Measurements from ENCODE around the gene CRACR2A.

CRACR2A gene

DNA sequence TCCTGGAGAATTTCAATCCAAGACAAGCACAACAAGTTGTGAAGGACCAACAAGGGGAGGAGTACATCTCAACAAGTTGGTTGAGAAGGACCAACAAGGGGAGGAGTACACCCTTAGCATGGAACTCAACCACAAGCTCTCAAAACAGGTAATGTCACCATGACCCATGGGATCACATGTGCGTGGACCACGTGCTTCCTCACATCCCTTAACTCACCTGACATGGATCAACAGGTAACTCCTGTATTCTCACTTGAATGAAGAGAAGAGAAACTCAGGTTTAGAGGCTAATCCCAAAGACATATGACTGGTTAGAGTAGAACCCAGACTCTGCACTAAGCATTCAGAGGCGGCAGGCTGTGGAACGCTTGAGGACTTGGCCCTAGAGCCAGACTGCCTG, 6.2 kb downstream of the CRACR2A start:
- no peak for DNase-seq (ENCODE audit: low read depth)
- no peak overlapping the region for H3K4me3 ChIP-seq (ENCODE audit: low read depth, low read length)
- TF ChIP-seq, protein P1, sequence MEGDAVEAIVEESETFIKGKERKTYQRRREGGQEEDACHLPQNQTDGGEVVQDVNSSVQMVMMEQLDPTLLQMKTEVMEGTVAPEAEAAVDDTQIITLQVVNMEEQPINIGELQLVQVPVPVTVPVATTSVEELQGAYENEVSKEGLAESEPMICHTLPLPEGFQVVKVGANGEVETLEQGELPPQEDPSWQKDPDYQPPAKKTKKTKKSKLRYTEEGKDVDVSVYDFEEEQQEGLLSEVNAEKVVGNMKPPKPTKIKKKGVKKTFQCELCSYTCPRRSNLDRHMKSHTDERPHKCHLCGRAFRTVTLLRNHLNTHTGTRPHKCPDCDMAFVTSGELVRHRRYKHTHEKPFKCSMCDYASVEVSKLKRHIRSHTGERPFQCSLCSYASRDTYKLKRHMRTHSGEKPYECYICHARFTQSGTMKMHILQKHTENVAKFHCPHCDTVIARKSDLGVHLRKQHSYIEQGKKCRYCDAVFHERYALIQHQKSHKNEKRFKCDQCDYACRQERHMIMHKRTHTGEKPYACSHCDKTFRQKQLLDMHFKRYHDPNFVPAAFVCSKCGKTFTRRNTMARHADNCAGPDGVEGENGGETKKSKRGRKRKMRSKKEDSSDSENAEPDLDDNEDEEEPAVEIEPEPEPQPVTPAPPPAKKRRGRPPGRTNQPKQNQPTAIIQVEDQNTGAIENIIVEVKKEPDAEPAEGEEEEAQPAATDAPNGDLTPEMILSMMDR (IDR thresholded peaks at IDR 0.05; ENCODE audit: insufficient read depth, low read depth, low read length, missing control alignments) = no peak

DNA sequence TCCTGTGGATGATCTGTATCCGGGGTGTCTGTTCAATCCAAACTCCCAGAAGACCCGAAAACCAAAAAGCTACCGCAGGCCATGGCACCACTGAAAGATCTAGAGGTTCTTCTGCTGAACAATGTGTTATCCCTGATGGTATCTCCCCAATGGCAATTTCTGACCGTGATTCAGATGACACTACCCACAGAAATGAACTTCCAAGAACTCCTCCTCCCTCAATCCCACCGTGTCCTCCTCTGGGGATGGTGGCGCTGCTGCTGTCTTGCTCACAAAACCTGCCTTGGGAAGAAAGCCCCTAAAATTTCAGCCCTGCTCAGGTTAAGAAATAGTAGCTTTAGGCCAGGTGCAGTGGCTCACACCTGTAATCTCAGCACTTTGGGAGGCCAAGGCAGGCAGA, 7.8 kb downstream of the CRACR2A start:
- TF ChIP-seq, protein P1 (IDR thresholded peaks at IDR 0.05; ENCODE audit: insufficient read depth, low read depth, low read length, missing control alignments) = no peak
- no peak for DNase-seq (ENCODE audit: low read depth)
- H3K4me3 ChIP-seq (ENCODE audit: low read depth, low read length) = no peak overlapping the region

DNA sequence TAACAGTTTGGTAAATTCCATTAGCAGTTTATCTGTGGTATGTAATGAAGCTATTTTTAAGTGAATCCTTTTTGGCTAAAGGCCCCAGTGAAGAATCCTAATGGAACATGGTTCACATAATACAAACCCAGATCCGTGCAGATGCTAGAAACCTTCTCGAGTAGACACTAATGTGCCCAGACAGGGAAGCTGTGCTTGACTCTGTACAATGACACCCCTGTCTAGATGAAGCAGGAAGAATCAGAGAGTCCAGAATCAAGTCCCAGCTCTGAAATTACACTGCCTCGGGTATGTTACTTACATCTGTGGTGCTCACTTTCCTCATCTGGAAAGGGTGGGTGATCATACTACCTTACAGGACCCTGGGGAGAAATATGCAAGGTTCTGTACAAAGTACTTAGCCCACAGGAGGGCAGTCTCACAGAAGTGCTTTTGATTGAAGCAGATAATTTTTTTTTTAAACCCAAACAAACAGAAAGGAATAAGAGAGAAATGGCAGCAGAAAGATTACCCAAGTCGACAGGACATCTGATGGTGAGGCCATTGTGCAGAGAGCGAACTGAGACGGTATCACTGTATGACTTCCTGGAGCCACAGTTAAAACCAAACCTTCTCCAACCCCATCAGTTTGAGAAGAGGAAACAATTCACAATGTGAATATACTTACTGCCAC, 8.5 kb downstream of the CRACR2A start:
- TF ChIP-seq, protein P1 (IDR thresholded peaks at IDR 0.05; ENCODE audit: insufficient read depth, low read depth, low read length, missing control alignments) = no peak
- DNase-seq (ENCODE audit: low read depth) = no peak
- H3K4me3 ChIP-seq (ENCODE audit: low read depth, low read length) = no peak overlapping the region

DNA sequence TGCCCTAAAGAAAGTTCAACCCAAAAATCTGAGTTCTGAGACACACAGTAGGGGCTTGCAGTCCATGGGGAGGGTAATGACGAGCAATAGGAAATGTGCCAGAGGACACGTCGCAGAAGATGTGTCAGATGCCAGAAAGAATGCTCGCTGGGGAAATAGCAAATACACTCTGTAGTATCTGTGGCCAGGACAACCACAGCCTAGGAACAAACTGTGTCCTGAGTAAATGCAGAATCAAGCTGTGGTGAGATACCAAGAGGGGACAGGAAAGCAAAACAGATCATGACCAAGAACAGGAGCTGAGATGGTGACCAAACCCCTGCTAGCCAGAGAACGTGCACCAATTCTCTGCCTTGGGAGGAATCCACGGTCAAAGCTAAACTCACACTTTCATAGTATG, 9.1 kb downstream of the CRACR2A start:
- H3K4me3 ChIP-seq (ENCODE audit: low read depth, low read length) = no peak overlapping the region
- peak; percentile 34 for DNase-seq (ENCODE audit: low read depth)
- TF ChIP-seq, protein P1 (IDR thresholded peaks at IDR 0.05; ENCODE audit: insufficient read depth, low read depth, low read length, missing control alignments) = no peak

DNA sequence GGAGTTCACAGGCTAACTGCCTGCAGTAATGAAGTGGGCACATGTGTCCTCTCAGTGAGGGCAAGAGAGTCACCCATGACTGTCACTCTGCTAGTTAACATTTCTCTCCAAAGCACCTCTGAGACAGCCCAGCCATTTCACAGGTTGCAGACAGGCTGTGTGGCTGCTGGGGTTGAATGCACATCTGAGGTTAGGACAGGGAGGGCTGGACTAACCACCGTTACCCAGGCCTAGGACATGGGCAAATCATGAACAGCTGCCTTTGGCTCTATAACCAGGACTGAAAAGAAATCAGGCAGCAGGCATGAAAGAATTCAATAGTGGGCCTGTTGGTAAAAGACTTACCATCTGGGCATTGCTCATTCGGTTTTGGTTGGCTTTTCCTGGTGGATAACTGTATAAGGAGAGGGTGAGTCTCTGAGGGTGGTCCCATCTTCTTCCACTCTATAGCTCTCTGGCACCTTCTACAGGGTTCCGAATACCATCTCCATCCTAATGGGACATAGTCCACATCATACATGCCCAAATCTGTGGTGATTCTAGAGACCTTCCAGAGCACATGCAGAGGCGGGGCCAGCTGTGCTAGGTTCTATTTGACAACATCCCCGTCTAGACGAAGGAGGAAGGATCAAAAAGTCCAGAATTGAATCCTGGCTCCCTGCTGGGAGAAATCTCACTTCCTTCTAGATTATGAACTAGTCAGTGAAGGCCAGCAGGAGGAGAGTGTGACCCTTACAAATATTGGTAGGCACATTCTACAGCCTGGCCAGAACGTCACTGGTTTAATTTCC, 10.8 kb downstream of the CRACR2A start:
- DNase-seq (ENCODE audit: low read depth) = no peak
- H3K4me3 ChIP-seq (ENCODE audit: low read depth, low read length) = no peak overlapping the region
- TF ChIP-seq, protein P1 (IDR thresholded peaks at IDR 0.05; ENCODE audit: insufficient read depth, low read depth, low read length, missing control alignments) = no peak

DNA sequence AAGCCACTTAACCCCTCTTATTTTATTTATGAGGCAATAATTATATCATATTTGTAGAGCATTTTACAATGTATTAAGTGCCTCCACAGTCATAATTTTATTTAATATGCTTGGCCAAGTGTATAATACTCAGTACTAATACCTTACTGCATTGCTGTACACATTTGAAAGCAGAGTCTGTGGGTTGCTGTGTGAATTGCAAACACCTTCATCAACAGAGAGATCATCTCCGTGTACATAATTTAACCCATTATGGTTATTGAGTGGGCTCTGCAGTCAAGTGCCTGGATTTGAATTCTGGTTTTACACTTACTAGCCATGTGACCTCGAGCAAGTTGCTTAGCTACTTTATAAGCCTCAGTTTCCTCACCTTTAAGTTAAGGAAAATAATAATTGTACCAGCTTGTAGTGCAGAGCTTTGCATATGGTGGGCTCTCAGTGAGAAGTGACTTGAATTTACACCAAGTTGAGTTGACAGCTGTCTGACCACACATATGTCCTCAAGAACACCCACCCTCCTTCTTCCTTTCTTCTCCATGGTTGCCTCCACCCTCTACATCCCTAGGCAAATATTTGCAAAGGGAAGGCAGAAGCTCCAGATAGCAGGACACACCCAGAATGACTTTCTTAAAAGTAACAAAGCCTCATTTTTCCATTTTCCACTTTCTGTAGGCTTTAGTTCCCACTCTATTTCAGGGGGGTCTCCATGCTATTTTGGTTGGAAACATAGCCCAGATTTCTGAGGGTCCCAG, 12.3 kb downstream of the CRACR2A start:
- no peak overlapping the region for H3K4me3 ChIP-seq (ENCODE audit: low read depth, low read length)
- TF ChIP-seq, protein P1 (IDR thresholded peaks at IDR 0.05; ENCODE audit: insufficient read depth, low read depth, low read length, missing control alignments) = no peak
- no peak for DNase-seq (ENCODE audit: low read depth)
